Progenitor cell of endocrine pancreas (in vitro differentiated cells): ENCODE measurements around the gene TFAP2E. TPM values are rescaled to one million over a fixed set of nuclear protein-coding genes. Genes with fewer than 3 reads are reported as not detected.
A peak's percentile ranks its signal among the peaks of the same experiment; 100 is the strongest.

Experiments
- DNase-seq: peaks from one replicate; pipeline ENCODE4 v3.0.0; 2021; ENCODE audit warnings: low spot score; ENCODE audit not compliant: unreplicated experiment
- H3K27ac Mint-ChIP-seq: 2 replicates; pipeline ENCODE4 v1.8.0; 2021; ENCODE audit warnings: mild to moderate bottlenecking, moderate library complexity, mixed read lengths
- H3K27me3 Mint-ChIP-seq: 2 replicates; pipeline ENCODE4 v1.8.0; 2021; ENCODE audit warnings: mixed read lengths
- H3K36me3 Mint-ChIP-seq: 2 replicates; pipeline ENCODE4 v1.8.0; 2022; ENCODE audit warnings: mixed read lengths; ENCODE audit not compliant: insufficient read depth
- H3K4me1 Mint-ChIP-seq: 2 replicates; pipeline ENCODE4 v1.8.0; 2021; ENCODE audit warnings: low read depth, mixed read lengths
- H3K4me3 Mint-ChIP-seq: 2 replicates; pipeline ENCODE4 v1.8.0; 2021; ENCODE audit warnings: low read depth, mild to moderate bottlenecking, moderate library complexity, mixed read lengths
- H3K9me3 Mint-ChIP-seq: 2 replicates; pipeline ENCODE4 v1.8.0; 2021; ENCODE audit warnings: low read depth, mixed read lengths
- total RNA-seq: library from RNA; stranded (reverse); gene quantifications from 2 replicates; pipeline ENCODE4 v1.2.1, GENCODE V29; 2021
- TF ChIP-seq, protein P1 (sequence below): fragments of 200-600 bp; sonication (generic); IDR thresholded peaks from one replicate; pipeline ENCODE4 v1.5.0; 2021; ENCODE audit warnings: antibody characterized with exemption, mild to moderate bottlenecking; ENCODE audit not compliant: unreplicated experiment

The TFAP2E gene
- total RNA-seq, 1 donor from 2014 or later: 0.55 TPM

- peaks cover 10% of the 10 kb centered on the region for H3K36me3 Mint-ChIP-seq
- H3K27me3 Mint-ChIP-seq: no peaks in the 10 kb centered on the region
- peaks cover 3% of the 10 kb centered on the region for H3K4me1 Mint-ChIP-seq
- DNase-seq: no peak
- no peak overlapping the region for H3K27ac Mint-ChIP-seq
- no peak overlapping the region for H3K4me3 Mint-ChIP-seq
- TF ChIP-seq, protein P1, sequence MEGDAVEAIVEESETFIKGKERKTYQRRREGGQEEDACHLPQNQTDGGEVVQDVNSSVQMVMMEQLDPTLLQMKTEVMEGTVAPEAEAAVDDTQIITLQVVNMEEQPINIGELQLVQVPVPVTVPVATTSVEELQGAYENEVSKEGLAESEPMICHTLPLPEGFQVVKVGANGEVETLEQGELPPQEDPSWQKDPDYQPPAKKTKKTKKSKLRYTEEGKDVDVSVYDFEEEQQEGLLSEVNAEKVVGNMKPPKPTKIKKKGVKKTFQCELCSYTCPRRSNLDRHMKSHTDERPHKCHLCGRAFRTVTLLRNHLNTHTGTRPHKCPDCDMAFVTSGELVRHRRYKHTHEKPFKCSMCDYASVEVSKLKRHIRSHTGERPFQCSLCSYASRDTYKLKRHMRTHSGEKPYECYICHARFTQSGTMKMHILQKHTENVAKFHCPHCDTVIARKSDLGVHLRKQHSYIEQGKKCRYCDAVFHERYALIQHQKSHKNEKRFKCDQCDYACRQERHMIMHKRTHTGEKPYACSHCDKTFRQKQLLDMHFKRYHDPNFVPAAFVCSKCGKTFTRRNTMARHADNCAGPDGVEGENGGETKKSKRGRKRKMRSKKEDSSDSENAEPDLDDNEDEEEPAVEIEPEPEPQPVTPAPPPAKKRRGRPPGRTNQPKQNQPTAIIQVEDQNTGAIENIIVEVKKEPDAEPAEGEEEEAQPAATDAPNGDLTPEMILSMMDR: no peak
- no peaks in the 10 kb centered on the region for H3K9me3 Mint-ChIP-seq
Measured at GRCh38 chr1:35599411-35599810, 26.3 kb downstream of the TFAP2E start.

DNA sequence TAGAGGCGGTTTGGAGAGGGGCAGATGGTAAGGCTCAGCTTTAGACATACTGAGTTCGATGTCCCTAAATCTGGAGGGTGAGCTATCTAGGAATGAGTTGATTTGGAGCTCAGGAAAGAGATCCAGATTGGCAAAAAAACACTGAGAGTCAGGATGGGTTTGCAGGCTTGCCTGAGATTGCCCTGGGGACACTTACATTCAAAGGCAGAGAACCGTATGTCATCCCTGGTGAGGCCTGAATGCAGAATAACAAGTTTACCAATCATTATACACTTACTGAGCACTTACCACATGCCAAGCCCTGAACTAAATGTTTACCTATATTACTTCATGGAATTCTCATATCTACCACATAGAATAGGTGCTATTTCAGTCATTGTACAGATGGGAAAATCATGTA lies 27.5 kb downstream of the TFAP2E start:
- no peak overlapping the region for H3K27ac Mint-ChIP-seq
- H3K27me3 Mint-ChIP-seq: no peaks in the 10 kb centered on the region
- H3K9me3 Mint-ChIP-seq: no peaks in the 10 kb centered on the region
- peaks cover 3% of the 10 kb centered on the region for H3K4me1 Mint-ChIP-seq
- TF ChIP-seq, protein P1: no peak
- peaks cover 12% of the 10 kb centered on the region for H3K36me3 Mint-ChIP-seq
- no peak for DNase-seq
- no peak overlapping the region for H3K4me3 Mint-ChIP-seq

- Mint-ChIP-seq H3K9me3 (peaks cover 4% of the 10 kb centered on the region), H3K27me3 (no peaks in the 10 kb centered on the region), H3K27ac (no peak overlapping the region), H3K36me3 (peaks cover 32% of the 10 kb centered on the region), H3K4me1 (peaks cover 3% of the 10 kb centered on the region), H3K4me3 (no peak overlapping the region)
- TF ChIP-seq, protein P1: no peak
- DNase-seq: no peak
Measured at GRCh38 chr1:35603468-35603867, 30.4 kb downstream of the TFAP2E start.

- Mint-ChIP-seq H3K9me3 (peaks cover 4% of the 10 kb centered on the region), H3K27ac (peak overlapping the region; percentile 18), H3K36me3 (peaks cover 33% of the 10 kb centered on the region), H3K4me1 (peaks cover 3% of the 10 kb centered on the region), H3K4me3 (no peak overlapping the region), H3K27me3 (no peaks in the 10 kb centered on the region)
- no peak for DNase-seq
- TF ChIP-seq, protein P1: no peak
Measured at GRCh38 chr1:35603941-35604340, 30.8 kb downstream of the TFAP2E start.

DNA sequence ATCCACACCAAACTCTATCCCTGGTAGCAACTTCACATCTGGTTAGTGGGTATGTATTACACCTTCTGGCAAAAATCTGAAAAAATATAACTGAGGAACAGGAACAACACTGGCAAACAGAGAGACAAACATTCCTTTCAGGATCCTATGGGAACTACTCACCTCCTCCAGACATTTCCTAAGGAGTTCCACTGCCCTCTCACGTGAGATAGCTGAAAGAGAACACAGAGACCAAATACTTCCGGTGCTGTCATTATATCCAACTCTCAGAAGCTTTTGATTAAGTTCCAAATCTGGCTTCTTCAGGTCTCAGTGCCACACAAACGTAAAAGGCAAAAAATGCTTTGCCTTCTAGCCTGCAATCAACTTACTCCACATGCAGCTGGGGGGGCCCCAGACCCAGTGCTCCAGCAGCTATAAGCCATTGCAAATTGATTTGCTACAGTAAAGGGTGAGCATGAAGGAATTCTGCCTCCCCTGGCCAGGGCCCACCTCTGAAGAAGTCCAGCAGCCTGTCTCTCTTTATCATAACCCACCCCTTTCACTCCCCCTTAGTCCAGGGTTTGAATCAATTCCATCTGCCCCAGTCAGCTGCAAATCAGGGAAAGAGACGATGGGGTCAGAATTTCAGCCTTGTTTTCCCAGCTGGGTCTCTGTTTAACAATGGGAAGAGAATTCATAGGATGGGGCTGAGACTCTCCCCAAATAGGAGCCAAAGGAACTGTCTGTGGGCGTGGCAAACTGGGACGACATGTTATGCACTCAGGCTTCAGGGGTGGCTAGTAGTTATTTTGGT lies 32.2 kb downstream of the TFAP2E start:
- TF ChIP-seq, protein P1: no peak
- Mint-ChIP-seq H3K4me1 (peaks cover 1% of the 10 kb centered on the region), H3K36me3 (peaks cover 35% of the 10 kb centered on the region), H3K27ac (peak overlapping the region; percentile 63), H3K27me3 (no peaks in the 10 kb centered on the region), H3K4me3 (no peak overlapping the region), H3K9me3 (peaks cover 4% of the 10 kb centered on the region)
- DNase-seq: no peak
